Activated naive CD8-positive, alpha-beta T cell treated with anti-CD3 and anti-CD28 coated beads, Interleukin-2, amount 50 U/mL, for 24 hours (primary cell): ENCODE measurements around the gene ARL4D.
"Not testable (repeated sequence)": the region's sequence is repeated elsewhere in the genome, so short reads cannot be mapped to it uniquely, and the experiment has no call there.

Experiments used
- ATAC-seq: fragments of 150-1000 bp; cut with Tn5 transposase; one replicate; pipeline ENCODE4 v1.10.0; 2021
- DNase-seq: peaks from one replicate; pipeline ENCODE4 v3.0.0; 2021
- H3K27ac Mint-ChIP-seq: one replicate; pipeline ENCODE4 v1.8.0; 2021; ENCODE audit warnings: mild to moderate bottlenecking, mixed read lengths
- H3K27me3 Mint-ChIP-seq: one replicate; pipeline ENCODE4 v1.8.0; 2021; ENCODE audit warnings: mixed read lengths
- H3K36me3 Mint-ChIP-seq: one replicate; pipeline ENCODE4 v1.8.0; 2021; ENCODE audit warnings: low read depth, mixed read lengths
- H3K4me1 Mint-ChIP-seq: one replicate; pipeline ENCODE4 v1.8.0; 2021; ENCODE audit warnings: mixed read lengths
- H3K4me3 Mint-ChIP-seq: one replicate; pipeline ENCODE4 v1.8.0; 2021; ENCODE audit warnings: mild to moderate bottlenecking, moderate library complexity, mixed read lengths
- H3K9me3 Mint-ChIP-seq: one replicate; pipeline ENCODE4 v1.8.0; 2021; ENCODE audit warnings: mixed read lengths

ARL4D gene

DNA sequence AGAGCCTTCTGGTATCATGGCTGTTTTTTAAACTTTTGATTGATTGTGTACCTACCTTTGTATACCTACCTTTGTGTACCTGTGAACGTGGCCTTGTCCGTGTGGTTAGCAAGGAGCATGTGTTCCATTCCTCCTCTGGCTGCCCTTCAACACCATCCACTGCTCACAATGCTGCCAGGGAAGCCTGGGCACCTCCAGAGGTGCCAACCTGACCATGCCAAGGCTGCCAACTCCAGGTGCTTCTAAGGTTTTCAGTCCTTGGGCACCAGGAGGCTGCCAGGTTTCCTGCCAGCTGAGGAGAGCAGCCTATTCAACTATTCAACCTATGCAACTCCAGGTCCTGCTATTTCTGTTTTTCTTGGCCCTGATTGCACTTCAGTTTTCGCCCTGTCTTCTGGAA is 17.6 kb upstream of the ARL4D start:
- H3K4me3 Mint-ChIP-seq: no peak overlapping the region
- H3K9me3 Mint-ChIP-seq: peaks cover 14% of the 10 kb centered on the region
- H3K36me3 Mint-ChIP-seq: peaks cover 2% of the 10 kb centered on the region
- no peak overlapping the region for H3K27ac Mint-ChIP-seq
- DNase-seq (no peak), ATAC-seq (no peak)
- peaks cover 1% of the 10 kb centered on the region for H3K4me1 Mint-ChIP-seq
- no peaks in the 10 kb centered on the region for H3K27me3 Mint-ChIP-seq

GRCh38 chr17:43381621-43382020 is 17.2 kb upstream of the ARL4D start:
- ATAC-seq (no peak), DNase-seq (no peak)
- Mint-ChIP-seq H3K4me1 (peaks cover 3% of the 10 kb centered on the region), H3K27ac (no peak overlapping the region), H3K4me3 (no peak overlapping the region), H3K36me3 (peaks cover 2% of the 10 kb centered on the region), H3K9me3 (peaks cover 14% of the 10 kb centered on the region), H3K27me3 (no peaks in the 10 kb centered on the region)

DNA sequence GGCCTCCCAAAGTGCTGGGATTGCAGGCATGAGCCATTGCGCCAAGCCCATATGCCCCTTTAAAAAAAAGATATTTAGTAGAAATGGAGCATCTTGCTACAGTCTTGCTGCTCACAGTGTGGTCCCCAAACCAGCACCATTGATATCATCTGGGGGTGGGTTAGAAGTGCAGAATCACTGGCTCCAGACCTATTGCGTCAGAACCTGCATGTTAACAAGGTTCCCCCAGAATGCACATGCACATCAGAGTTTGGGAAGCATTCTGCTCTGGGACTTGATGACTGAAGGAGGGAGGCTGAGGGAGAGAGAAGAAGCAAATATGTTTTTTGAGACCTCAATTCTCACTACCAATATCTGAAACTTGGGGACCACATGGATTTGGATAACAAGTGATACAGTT is 16.0 kb upstream of the ARL4D start:
- Mint-ChIP-seq H3K4me1 (peaks cover 11% of the 10 kb centered on the region), H3K4me3 (no peak overlapping the region), H3K27ac (no peak overlapping the region), H3K9me3 (peaks cover 14% of the 10 kb centered on the region), H3K36me3 (peaks cover 2% of the 10 kb centered on the region), H3K27me3 (no peaks in the 10 kb centered on the region)
- DNase-seq (no peak), ATAC-seq (no peak)

DNA sequence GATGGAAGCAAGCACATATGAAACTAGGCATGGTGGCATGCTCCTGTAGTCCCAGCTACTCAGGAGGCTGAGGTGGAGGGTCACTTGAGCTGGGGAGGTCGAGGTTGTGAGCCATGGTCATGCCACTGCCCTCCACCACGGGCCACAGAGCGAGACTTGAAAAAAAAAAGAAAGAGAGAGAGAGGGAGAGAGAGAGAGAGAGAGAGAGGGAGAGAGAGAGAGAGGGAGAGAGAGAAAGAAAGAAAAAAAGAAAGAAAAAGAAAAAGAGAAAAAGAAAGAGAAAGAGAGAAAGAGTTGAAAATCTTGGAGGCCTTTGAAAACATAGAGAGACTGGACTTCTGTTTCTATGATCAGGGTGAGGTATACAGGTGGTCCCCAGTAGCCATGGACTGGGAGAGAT is 15.4 kb upstream of the ARL4D start:
- H3K9me3 Mint-ChIP-seq: peaks cover 14% of the 10 kb centered on the region
- peaks cover 2% of the 10 kb centered on the region for H3K36me3 Mint-ChIP-seq
- DNase-seq (no peak), ATAC-seq (no peak)
- no peak overlapping the region for H3K4me3 Mint-ChIP-seq
- peaks cover 11% of the 10 kb centered on the region for H3K4me1 Mint-ChIP-seq
- no peaks in the 10 kb centered on the region for H3K27me3 Mint-ChIP-seq
- no peak overlapping the region for H3K27ac Mint-ChIP-seq

DNA sequence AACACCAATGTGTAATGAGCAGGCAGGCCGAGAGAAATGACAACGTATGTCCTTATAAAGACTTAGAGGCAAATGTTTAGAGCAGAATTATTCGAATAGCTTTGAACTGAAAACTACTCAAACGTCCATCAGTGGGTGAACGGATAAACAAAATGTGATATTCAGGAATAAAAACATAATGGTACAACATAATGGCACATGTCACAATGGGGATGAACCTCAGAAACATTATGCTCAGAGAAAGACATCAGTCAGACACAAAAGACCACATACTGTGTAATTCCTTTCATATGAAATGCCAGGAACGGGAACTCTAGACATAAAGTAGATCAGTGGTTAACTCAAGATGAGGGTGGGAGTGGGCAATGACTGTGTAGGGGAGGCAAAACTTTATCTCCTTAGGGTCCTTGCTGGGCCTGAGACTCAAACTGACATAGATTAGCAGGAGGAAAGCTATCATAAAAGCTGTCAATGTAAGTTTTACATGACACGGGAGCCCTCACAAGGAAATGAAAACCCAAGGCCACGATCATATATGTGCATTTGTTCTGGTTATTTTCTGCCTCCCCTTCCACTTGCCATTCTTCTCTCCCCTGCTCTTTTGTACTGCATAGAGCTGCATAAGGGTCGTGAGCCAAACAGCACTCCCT is 14.8 kb upstream of the ARL4D start:
- Mint-ChIP-seq H3K4me3 (no peak overlapping the region), H3K36me3 (peaks cover 2% of the 10 kb centered on the region), H3K27ac (no peak overlapping the region), H3K9me3 (peaks cover 14% of the 10 kb centered on the region), H3K27me3 (no peaks in the 10 kb centered on the region), H3K4me1 (peaks cover 11% of the 10 kb centered on the region)
- ATAC-seq (no peak), DNase-seq (no peak)

GRCh38 chr17:43384476-43384862 is 14.3 kb upstream of the ARL4D start:
- H3K27me3 Mint-ChIP-seq: no peaks in the 10 kb centered on the region
- H3K27ac Mint-ChIP-seq: no peak overlapping the region
- H3K9me3 Mint-ChIP-seq: peaks cover 14% of the 10 kb centered on the region
- peaks cover 14% of the 10 kb centered on the region for H3K4me1 Mint-ChIP-seq
- ATAC-seq (no peak), DNase-seq (no peak)
- peaks cover 2% of the 10 kb centered on the region for H3K36me3 Mint-ChIP-seq
- H3K4me3 Mint-ChIP-seq: no peak overlapping the region

DNA sequence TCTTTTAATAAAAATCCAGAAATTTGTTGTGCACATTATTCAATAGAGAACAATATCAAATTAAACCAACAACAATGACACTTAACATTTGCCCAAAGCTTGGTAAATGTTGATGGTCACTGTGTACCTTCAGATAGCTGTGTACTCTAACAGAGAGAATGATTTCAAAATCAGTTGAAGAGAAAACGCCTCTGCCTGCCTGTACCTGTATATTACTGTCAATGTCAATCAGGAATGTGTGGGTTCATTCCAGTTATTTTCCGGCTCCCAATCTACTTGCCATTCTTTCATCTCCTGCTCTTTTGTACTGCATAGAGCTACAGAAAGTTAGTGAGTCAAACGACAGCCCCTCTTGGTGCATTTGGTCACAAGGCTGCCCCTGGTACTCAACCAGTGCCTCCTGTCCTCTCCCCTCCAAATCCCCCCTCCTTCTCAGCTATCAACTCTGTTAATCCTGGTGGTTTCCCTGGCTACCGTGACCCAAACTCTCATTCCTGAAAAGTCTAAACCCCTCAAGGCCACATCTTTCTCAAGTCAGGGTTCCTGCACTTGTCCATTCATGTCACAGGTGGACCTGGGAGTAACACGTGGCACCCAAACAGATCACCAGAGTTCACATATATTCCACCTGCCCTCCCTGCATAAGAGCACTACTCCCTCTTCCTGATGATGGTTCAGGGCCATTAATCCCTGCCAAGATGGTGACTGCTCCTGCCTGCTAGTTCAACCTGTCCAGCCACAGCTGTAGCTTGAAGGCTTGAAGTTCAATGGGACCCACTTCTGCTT is 13.6 kb upstream of the ARL4D start:
- Mint-ChIP-seq H3K9me3 (peaks cover 7% of the 10 kb centered on the region), H3K27me3 (no peaks in the 10 kb centered on the region), H3K4me3 (no peak overlapping the region), H3K4me1 (peaks cover 21% of the 10 kb centered on the region), H3K27ac (no peak overlapping the region), H3K36me3 (peaks cover 2% of the 10 kb centered on the region)
- no peak for DNase-seq
- no peak for ATAC-seq

GRCh38 chr17:43388359-43389045 is 10.3 kb upstream of the ARL4D start:
- Mint-ChIP-seq H3K4me3 (peak overlapping the region; percentile 96), H3K36me3 (no peaks in the 10 kb centered on the region), H3K4me1 (peaks cover 21% of the 10 kb centered on the region), H3K9me3 (no peaks in the 10 kb centered on the region), H3K27me3 (no peaks in the 10 kb centered on the region), H3K27ac (peak overlapping the region; percentile 99)
- ATAC-seq: peak; percentile 74
- peak; percentile 91 for DNase-seq

- peaks cover 24% of the 10 kb centered on the region for H3K4me1 Mint-ChIP-seq
- H3K27ac Mint-ChIP-seq: peak overlapping the region; percentile 99
- H3K9me3 Mint-ChIP-seq: no peaks in the 10 kb centered on the region
- peak; percentile 82 for DNase-seq
- peak overlapping the region; percentile 96 for H3K4me3 Mint-ChIP-seq
- ATAC-seq: peak; percentile 90
- H3K27me3 Mint-ChIP-seq: no peaks in the 10 kb centered on the region
- H3K36me3 Mint-ChIP-seq: no peaks in the 10 kb centered on the region
Observed at GRCh38 chr17:43389046-43389947, 9.5 kb upstream of the ARL4D start.

GRCh38 chr17:43392397-43392796 is 6.4 kb upstream of the ARL4D start:
- H3K36me3 Mint-ChIP-seq: no peaks in the 10 kb centered on the region
- no peaks in the 10 kb centered on the region for H3K27me3 Mint-ChIP-seq
- H3K9me3 Mint-ChIP-seq: no peaks in the 10 kb centered on the region
- DNase-seq: no peak
- H3K4me3 Mint-ChIP-seq: no peak overlapping the region
- no peak overlapping the region for H3K27ac Mint-ChIP-seq
- peaks cover 15% of the 10 kb centered on the region for H3K4me1 Mint-ChIP-seq
- ATAC-seq: no peak

DNA sequence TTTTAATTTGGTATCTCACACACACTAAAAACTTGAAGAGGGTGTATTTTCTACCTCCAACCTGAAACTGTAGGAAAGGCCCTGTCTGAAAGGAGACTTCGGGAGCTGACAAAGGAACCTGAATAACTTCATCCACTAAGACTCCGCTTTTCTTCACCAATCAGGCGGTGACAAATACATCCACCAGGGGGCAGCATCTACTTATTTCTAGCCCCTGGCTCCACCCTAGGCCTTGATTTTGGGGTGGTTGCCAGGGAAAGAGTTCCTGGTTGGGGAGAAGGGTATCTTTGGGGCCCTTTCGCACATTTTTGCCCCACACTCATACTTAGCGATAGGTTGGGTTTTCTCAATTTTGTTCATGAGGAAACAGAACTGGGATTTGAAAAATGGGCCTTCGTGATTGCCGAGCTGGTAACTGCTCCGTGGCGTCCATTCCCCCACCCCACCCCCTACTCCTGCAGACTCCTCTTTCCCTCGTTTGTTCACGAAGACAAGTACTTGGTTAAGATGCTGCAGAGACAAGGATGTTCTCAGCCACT is 4.8 kb upstream of the ARL4D start:
- Mint-ChIP-seq H3K4me1 (peaks cover 20% of the 10 kb centered on the region), H3K27me3 (no peaks in the 10 kb centered on the region), H3K27ac (no peak overlapping the region), H3K4me3 (no peak overlapping the region), H3K36me3 (no peaks in the 10 kb centered on the region), H3K9me3 (no peaks in the 10 kb centered on the region)
- peak; percentile 50 for ATAC-seq
- DNase-seq: peak; percentile 91

DNA sequence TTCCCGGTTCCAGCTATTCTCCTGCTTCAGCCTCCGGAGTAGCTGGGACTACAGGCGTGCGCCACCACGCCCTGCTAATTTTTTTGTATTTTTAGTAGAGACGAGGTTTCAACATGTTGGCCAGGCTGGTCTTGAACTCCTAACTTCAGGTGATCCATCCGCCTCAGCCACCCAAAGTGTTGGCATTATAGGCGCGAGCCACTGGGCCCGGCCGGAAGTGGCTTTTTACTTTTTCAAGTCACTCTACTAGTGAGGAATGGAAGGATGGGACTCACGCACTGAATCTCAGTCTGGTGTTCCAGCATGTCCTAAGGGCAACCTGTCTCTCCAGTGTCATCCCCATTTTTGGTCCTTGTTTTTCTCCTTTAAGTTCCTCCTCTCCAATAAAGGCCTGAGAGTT is 4.1 kb upstream of the ARL4D start:
- H3K27me3 Mint-ChIP-seq, H3K4me3 Mint-ChIP-seq, ATAC-seq, H3K36me3 Mint-ChIP-seq, H3K9me3 Mint-ChIP-seq, H3K27ac Mint-ChIP-seq, DNase-seq: not testable (repeated sequence)
- peaks cover 17% of the 10 kb centered on the region for H3K4me1 Mint-ChIP-seq

GRCh38 chr17:43395165-43395564 is 3.6 kb upstream of the ARL4D start:
- Mint-ChIP-seq H3K36me3 (no peaks in the 10 kb centered on the region), H3K27me3 (no peaks in the 10 kb centered on the region), H3K9me3 (no peaks in the 10 kb centered on the region), H3K27ac (no peak overlapping the region), H3K4me3 (no peak overlapping the region), H3K4me1 (peaks cover 13% of the 10 kb centered on the region)
- DNase-seq: no peak
- no peak for ATAC-seq

DNA sequence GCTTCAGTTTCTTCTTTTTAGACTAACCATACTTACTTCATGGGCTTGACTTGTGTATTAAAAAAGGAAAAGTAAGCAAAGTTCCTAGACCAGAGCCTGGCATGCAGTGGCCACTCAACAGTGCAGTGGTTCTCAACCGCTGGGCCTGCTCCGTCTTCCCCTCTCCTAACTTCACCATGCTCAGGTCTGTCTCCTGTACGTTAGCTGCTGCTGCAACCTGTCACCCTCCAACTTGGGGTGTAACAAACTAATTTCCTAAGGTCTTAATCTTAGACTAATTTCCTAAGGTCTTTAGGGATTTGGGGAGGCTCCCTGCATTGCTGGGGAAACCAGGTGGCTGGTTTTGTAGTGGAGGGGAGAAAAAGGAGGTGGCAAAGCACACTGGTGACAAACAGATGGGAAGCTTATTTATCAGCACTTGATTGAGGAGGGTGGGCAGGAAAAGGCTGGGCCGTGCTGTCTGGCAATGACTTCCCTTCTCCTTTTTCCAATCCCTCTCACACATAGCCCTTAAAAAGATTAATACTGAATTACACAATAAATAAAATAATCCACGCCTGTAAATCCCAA is 2.2 kb upstream of the ARL4D start:
- no peak overlapping the region for H3K27ac Mint-ChIP-seq

More for the DNA sequence above, 2.2 kb upstream of the ARL4D start:
- peaks cover 19% of the 10 kb centered on the region for H3K4me1 Mint-ChIP-seq
- ATAC-seq (no peak), DNase-seq (no peak)
- H3K4me3 Mint-ChIP-seq: no peak overlapping the region
- H3K36me3 Mint-ChIP-seq: no peaks in the 10 kb centered on the region
- H3K9me3 Mint-ChIP-seq: no peaks in the 10 kb centered on the region
- no peaks in the 10 kb centered on the region for H3K27me3 Mint-ChIP-seq
